Measurements from ENCODE around the gene SLC4A3. TPM values are rescaled to one million over a fixed set of nuclear protein-coding genes. Genes with fewer than 3 reads are reported as not detected.

SLC4A3 gene
- total RNA-seq, 1 donor from 2014 or later, result not detected

DNA sequence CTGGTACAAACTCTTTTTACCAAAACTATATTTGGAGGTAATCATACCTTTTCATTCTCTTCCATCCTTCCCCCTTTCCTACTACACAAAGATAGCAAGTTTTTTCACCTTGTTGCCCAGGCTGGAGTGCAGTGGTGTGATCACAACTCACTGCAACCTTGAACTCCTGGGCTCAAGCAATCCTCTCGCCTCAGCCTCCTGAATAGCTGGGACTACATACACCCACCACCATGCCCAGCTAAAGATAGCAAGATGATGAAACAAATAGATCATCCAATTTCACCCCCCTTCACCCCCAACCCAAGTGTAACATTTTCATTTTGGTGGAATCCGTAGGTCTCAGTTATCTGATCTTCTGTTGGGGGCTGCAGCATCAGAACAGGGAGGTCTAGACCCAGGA lies 34.3 kb upstream of the SLC4A3 start:
- Mint-ChIP-seq H3K27ac (no peak overlapping the region), H3K36me3 (ENCODE audit: low read depth) (peaks cover 8% of the 10 kb centered on the region), H3K4me3 (no peak overlapping the region), H3K9me3 (no peaks in the 10 kb centered on the region), H3K27me3 (peaks cover 29% of the 10 kb centered on the region), H3K4me1 (peaks cover 12% of the 10 kb centered on the region)
- no peak for ATAC-seq (ENCODE audit: low read depth)
- no peak for DNase-seq
- ChIA-PET POLR2A (no interaction called here), CTCF (no interaction called here)
- intact Hi-C loops (cut with micrococcal nuclease), result no loop called here
- no peak for TF ChIP-seq CTCF (IDR thresholded peaks at IDR 0.05)

DNA sequence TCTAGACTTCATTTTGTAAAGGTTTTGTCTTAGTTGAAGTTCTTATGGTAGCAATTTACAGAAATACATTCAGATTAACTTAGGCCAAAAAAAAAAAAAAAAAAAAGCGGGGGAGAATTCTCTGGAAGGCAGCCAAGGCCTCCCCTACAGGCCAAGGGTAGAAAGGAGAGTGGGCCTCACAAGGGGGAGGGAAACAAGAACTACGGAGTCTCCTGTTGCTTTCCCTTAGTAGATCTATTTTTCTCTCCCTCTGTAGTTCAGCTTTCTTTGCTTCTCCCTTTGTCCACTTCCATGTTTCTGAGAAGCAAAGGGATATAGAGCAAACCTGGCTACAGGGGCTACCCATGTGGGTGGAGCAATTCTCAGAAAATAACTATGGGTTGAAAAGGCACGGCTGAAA lies 32.2 kb upstream of the SLC4A3 start:
- peaks cover 20% of the 10 kb centered on the region for H3K27me3 Mint-ChIP-seq
- H3K36me3 Mint-ChIP-seq (ENCODE audit: low read depth), result peaks cover 11% of the 10 kb centered on the region
- POLR2A ChIA-PET, result no interaction called here
- no peaks in the 10 kb centered on the region for H3K9me3 Mint-ChIP-seq
- intact Hi-C loops (cut with micrococcal nuclease), result loop anchor here (5.0 kb wide), 1 partner anchor 418 kb away; the partner anchor contains the start of genes CNPPD1 and RETREG2
- no peak overlapping the region for H3K4me3 Mint-ChIP-seq
- H3K27ac Mint-ChIP-seq, result no peak overlapping the region
- ATAC-seq (ENCODE audit: low read depth) (no peak), DNase-seq (no peak)
- peaks cover 23% of the 10 kb centered on the region for H3K4me1 Mint-ChIP-seq
- CTCF ChIA-PET, result no interaction called here
- TF ChIP-seq CTCF (IDR thresholded peaks at IDR 0.05), result no peak

- no peak for TF ChIP-seq CTCF (IDR thresholded peaks at IDR 0.05)
- DNase-seq (no peak), ATAC-seq (ENCODE audit: low read depth) (no peak)
- ChIA-PET POLR2A (interaction anchor here (0.8 to 2.3 kb wide), 6 partner anchors 18 to 319 kb away, joined by 3 to 14 read pairs (median 4); partner anchors contain the start of genes CHPF, DNPEP and TMEM198), CTCF (interaction anchor here (1.1 to 1.7 kb wide), 3 partner anchors 37 to 101 kb away, joined by 3 to 4 read pairs (median 3); partner anchors contain the start of gene CHPF)
- no peaks in the 10 kb centered on the region for H3K9me3 Mint-ChIP-seq
- H3K36me3 Mint-ChIP-seq (ENCODE audit: low read depth), result peaks cover 26% of the 10 kb centered on the region
- intact Hi-C loops (cut with micrococcal nuclease), result loop anchor here (1.0 to 5.0 kb wide), 7 partner anchors 45 to 420 kb away; partner anchors contain the start of genes CHPF, CNPPD1, DNPEP and GMPPA
- H3K4me1 Mint-ChIP-seq, result peaks cover 23% of the 10 kb centered on the region
- peak overlapping the region; percentile 96 for H3K4me3 Mint-ChIP-seq
- peaks cover 15% of the 10 kb centered on the region for H3K27me3 Mint-ChIP-seq
- H3K27ac Mint-ChIP-seq, result peak overlapping the region; percentile 97
Measured at GRCh38 chr2:219596954-219597551, 30.4 kb upstream of the SLC4A3 start.

DNA sequence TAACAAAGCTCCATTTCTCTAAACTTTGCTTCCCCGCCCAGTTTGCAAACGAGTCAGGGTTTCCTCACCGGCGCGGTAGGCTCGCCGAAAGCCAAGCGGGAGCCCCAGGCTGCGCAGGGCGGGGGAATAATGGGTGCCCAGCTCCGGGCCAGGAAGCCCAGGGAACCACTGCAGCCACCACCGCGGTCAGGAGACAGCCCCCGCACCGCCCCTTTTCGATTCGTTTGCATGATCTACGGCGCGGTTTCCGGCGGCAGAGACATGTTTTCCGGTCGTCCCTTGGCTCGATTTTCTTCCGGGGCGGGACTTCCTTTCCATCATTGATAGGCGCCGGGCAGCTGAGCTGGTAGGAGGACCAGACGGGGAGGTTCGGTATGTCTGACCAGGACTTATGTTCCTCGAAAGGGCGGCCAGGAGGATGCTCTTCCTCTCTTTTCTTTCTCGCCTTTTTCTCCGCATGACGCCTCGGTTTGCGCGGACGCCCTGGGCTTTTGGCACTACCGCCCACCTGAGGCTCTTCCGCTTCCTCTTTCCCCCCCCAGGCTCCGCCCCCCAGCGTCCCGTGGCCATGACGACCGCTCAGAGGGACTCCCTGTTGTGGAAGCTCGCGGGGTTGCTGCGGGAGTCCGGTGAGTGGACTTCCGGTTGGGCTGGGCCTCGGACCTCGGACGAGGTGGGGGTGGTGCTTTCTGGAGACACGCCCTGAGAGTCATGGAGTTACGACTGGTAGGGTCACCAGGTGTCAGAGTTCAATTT lies 29.7 kb upstream of the SLC4A3 start, which contains the start of gene STK11IP:
TSS of gene STK11IP (plus strand) at position 306 of the 756 bp plus-strand sequence. CDS start at position 569, 263 bp downstream.
- Mint-ChIP-seq H3K4me3 (peak within 1 kb of the TSS; percentile 96), H3K27me3 (peaks cover 13% of the 10 kb centered on the region), H3K27ac (peak within 1 kb of the TSS; percentile 97), H3K36me3 (ENCODE audit: low read depth) (peaks cover 31% of the 10 kb centered on the region), H3K9me3 (no peaks in the 10 kb centered on the region), H3K4me1 (peaks cover 23% of the 10 kb centered on the region)
- TF ChIP-seq CTCF (IDR thresholded peaks at IDR 0.05), result no peak
- ChIA-PET POLR2A (interaction anchor here (0.6 to 2.3 kb wide), 7 partner anchors 17 to 319 kb away, joined by 3 to 14 read pairs (median 4); partner anchors contain the start of genes CHPF, DNPEP and TMEM198), CTCF (interaction anchor here (1.1 kb wide), 2 partner anchors 38 to 102 kb away, joined by 3 read pairs; a partner anchor contains a TSS)
- ATAC-seq (ENCODE audit: low read depth) (peak; percentile 91), DNase-seq (peak; percentile 83)
- intact Hi-C loops (cut with micrococcal nuclease), result loop anchor here (1.0 to 5.0 kb wide), 7 partner anchors 45 to 420 kb away; partner anchors contain the start of genes CHPF, CNPPD1, DNPEP and GMPPA
